IPS DF 6.9 (cell line): ENCODE results near the gene RPS6KA2.
"Not testable (repeated sequence)": the region's sequence is repeated elsewhere in the genome, so short reads cannot be mapped to it uniquely, and the experiment has no call there.

Experiments used
- DNase-seq: peaks from one replicate; pipeline ENCODE4 v3.0.0-alpha.2; 2013; ENCODE audit warnings: low read depth, low spot score
- H3K27ac ChIP-seq: one replicate; pipeline ENCODE4 v1.5.1; 2013; ENCODE audit warnings: low read length, control low read depth
- H3K27me3 ChIP-seq: 2 replicates; pipeline ENCODE4 v1.6.1; 2013; ENCODE audit warnings: mild to moderate bottlenecking, low read length; ENCODE audit not compliant: control insufficient read depth, insufficient read depth
- H3K36me3 ChIP-seq: 2 replicates; pipeline ENCODE4 v1.6.1; 2013; ENCODE audit warnings: low read length; ENCODE audit not compliant: control insufficient read depth, insufficient read depth
- H3K4me1 ChIP-seq: 2 replicates; pipeline ENCODE4 v1.6.1; 2013; ENCODE audit warnings: low read length; ENCODE audit not compliant: control insufficient read depth, insufficient read depth
- H3K4me3 ChIP-seq: 2 replicates; pipeline ENCODE4 v1.5.1; 2013; ENCODE audit warnings: mild to moderate bottlenecking, low read length
- H3K9me3 ChIP-seq: 2 replicates; pipeline ENCODE4 v1.6.1; 2013; ENCODE audit warnings: low read length, inconsistent platforms; ENCODE audit not compliant: control insufficient read depth, insufficient read depth
- WGBS: extraction: QIAGEN DNeasy Blood & Tissue Kit; methylation state at CpG from one replicate; pipeline ENCODE4 v1.1.7; 2013; ENCODE audit warnings: mixed read lengths, missing lambda C conversion rate; ENCODE audit not compliant: insufficient read length, insufficient coverage; 5-methylcytosine and 5-hydroxymethylcytosine counted together

RPS6KA2 gene

DNA sequence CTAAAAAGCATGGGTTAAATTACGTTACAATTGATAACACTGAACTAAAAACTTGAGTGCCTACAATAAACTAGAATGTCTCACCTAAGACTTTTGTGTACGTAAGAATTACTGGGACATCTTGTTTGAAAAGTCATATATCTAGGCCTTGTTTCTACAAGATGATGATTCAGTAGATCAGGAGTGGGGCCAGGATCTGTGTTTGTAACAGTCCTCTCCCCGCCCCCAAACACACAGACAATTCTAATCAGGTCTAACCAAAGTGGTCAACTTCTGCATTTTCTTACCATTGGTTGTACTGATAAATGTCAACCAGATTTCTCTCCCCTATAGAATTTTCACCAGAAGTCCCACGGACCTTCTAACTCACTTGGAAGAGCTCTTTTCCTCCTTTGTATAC is 97.5 kb downstream of the RPS6KA2 start:
- H3K36me3 ChIP-seq: no peaks in the 10 kb centered on the region
- WGBS: no CpG with 5 or more reads among the region's 4 CpGs
- H3K27me3 ChIP-seq: no peaks in the 10 kb centered on the region
- no peak for DNase-seq
- H3K4me1 ChIP-seq: peaks cover 3% of the 10 kb centered on the region; the same call in 1 of the 2 replicates
- no peaks in the 10 kb centered on the region for H3K9me3 ChIP-seq
- H3K27ac ChIP-seq: no peak overlapping the region
- no peak overlapping the region for H3K4me3 ChIP-seq

GRCh38 chr6:166529058-166529457 is 98.0 kb downstream of the RPS6KA2 start:
- H3K4me3 ChIP-seq, H3K27ac ChIP-seq, H3K9me3 ChIP-seq, H3K27me3 ChIP-seq, H3K36me3 ChIP-seq, H3K4me1 ChIP-seq, DNase-seq: not testable (repeated sequence)
- WGBS: no CpG with 5 or more reads among the region's 1 CpG

- H3K27ac ChIP-seq: no peak overlapping the region
- DNase-seq: no peak
- H3K36me3 ChIP-seq: no peaks in the 10 kb centered on the region
- no peaks in the 10 kb centered on the region; the same call in 1 of the 2 replicates for H3K4me1 ChIP-seq
- no peaks in the 10 kb centered on the region for H3K27me3 ChIP-seq
- WGBS: no CpG with 5 or more reads among the region's 4 CpGs
- no peaks in the 10 kb centered on the region for H3K9me3 ChIP-seq
- H3K4me3 ChIP-seq: no peak overlapping the region
Measured at GRCh38 chr6:166527849-166528248, 99.2 kb downstream of the RPS6KA2 start.

GRCh38 chr6:166526937-166527336 is 100.1 kb downstream of the RPS6KA2 start:
- Histone ChIP-seq H3K4me1 (no peaks in the 10 kb centered on the region; the same call in 1 of the 2 replicates), H3K27ac (no peak overlapping the region), H3K4me3 (no peak overlapping the region), H3K36me3 (no peaks in the 10 kb centered on the region), H3K27me3 (no peaks in the 10 kb centered on the region), H3K9me3 (no peaks in the 10 kb centered on the region)
- no peak for DNase-seq
- WGBS: no CpG with 5 or more reads among the region's 10 CpGs

GRCh38 chr6:166525567-166525966 is 101.5 kb downstream of the RPS6KA2 start:
- no peak for DNase-seq
- Histone ChIP-seq H3K4me3 (no peak overlapping the region), H3K9me3 (no peaks in the 10 kb centered on the region), H3K27me3 (no peaks in the 10 kb centered on the region), H3K27ac (no peak overlapping the region), H3K4me1 (no peaks in the 10 kb centered on the region; the same call in 1 of the 2 replicates), H3K36me3 (no peaks in the 10 kb centered on the region)
- no CpG with 5 or more reads among the region's 9 CpGs for WGBS

- WGBS: no CpG with 5 or more reads among the region's 16 CpGs
- Histone ChIP-seq H3K27me3 (no peaks in the 10 kb centered on the region), H3K4me3 (no peak overlapping the region), H3K27ac (no peak overlapping the region), H3K36me3 (no peaks in the 10 kb centered on the region), H3K9me3 (no peaks in the 10 kb centered on the region), H3K4me1 (no peaks in the 10 kb centered on the region; the same call in 1 of the 2 replicates)
- DNase-seq: no peak
Measured at GRCh38 chr6:166523782-166524559, 103.1 kb downstream of the RPS6KA2 start.

- 100% methylated on average over 1 of the region's 10 CpGs for WGBS
- H3K27me3 ChIP-seq: no peaks in the 10 kb centered on the region
- no peaks in the 10 kb centered on the region for H3K9me3 ChIP-seq
- H3K4me1 ChIP-seq: no peaks in the 10 kb centered on the region; the same call in 1 of the 2 replicates
- no peak overlapping the region for H3K27ac ChIP-seq
- DNase-seq: no peak
- no peaks in the 10 kb centered on the region for H3K36me3 ChIP-seq
- no peak overlapping the region for H3K4me3 ChIP-seq
Measured at GRCh38 chr6:166520905-166521834, 105.9 kb downstream of the RPS6KA2 start.

- no peak for DNase-seq
- no peak overlapping the region for H3K4me3 ChIP-seq
- no CpG with 5 or more reads among the region's 7 CpGs for WGBS
- no peaks in the 10 kb centered on the region for H3K27me3 ChIP-seq
- H3K27ac ChIP-seq: no peak overlapping the region
- no peaks in the 10 kb centered on the region for H3K36me3 ChIP-seq
- H3K9me3 ChIP-seq: no peaks in the 10 kb centered on the region
- no peaks in the 10 kb centered on the region for H3K4me1 ChIP-seq
Measured at GRCh38 chr6:166516251-166516884, 110.7 kb downstream of the RPS6KA2 start.

DNA sequence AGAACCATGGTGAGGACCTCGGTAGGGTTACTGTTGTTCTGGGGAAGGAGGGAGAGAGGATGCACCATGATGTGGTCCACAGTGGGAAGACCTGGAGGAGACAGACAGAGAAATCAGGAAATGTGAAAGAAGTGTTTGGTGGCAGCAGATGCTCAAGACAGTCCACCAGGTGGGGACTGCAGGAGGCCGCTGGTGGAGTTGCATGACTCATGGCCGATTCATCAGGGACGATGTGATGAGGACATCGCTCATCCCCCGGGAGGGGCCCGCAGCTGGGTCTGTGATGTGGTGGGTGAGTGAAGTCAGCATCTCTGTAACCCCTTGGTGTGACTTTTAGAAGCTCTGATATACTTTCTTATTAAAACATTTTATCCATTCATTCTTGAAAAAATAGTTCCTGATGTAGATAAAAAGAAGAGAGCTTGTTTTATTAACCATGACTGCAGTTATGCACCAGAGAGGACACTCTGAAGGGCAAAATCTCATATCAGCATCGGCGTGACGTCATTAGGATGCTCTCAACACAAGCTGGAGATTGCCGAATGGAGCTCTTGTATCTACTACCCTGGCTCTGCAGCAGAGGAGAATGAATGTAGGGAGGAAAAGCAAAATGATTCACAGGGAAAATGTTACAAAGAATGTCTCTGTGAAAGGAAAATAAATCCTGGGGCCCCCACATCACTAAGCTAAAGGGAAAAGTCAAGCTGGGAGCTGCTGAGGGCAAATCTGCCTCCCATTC is 111.8 kb downstream of the RPS6KA2 start:
- Histone ChIP-seq H3K9me3 (no peaks in the 10 kb centered on the region), H3K4me3 (no peak overlapping the region), H3K36me3 (no peaks in the 10 kb centered on the region), H3K27ac (no peak overlapping the region), H3K4me1 (no peaks in the 10 kb centered on the region), H3K27me3 (no peaks in the 10 kb centered on the region)
- DNase-seq: no peak
- WGBS: no CpG with 5 or more reads among the region's 11 CpGs

DNA sequence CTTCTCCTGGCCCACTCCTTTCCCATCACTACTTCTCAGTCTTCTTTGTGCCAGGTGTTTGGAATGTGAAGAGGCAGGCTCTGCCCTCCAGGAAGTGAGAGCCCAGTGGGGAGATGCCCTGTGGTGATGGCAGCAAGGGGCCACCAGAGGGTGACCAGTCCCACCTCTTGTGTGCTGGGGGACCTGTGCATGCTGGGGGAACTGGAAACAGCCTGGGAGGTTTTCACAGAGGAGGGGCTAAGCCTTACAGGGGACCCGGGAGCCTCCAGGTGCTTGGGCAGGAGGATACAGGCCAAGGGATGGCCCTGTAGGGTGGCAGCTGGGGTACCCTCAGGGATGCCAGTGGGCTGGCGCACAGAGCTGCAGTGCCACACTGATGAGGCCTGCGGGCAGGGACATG is 112.9 kb downstream of the RPS6KA2 start:
- no peak overlapping the region for H3K27ac ChIP-seq
- H3K27me3 ChIP-seq: no peaks in the 10 kb centered on the region
- no peaks in the 10 kb centered on the region for H3K9me3 ChIP-seq
- H3K36me3 ChIP-seq: no peaks in the 10 kb centered on the region; the same call in 1 of the 2 replicates
- no peaks in the 10 kb centered on the region for H3K4me1 ChIP-seq
- WGBS: no CpG with 5 or more reads among the region's 3 CpGs
- no peak for DNase-seq
- no peak overlapping the region for H3K4me3 ChIP-seq
